ENCODE data around the gene NUP85.
"Not testable (repeated sequence)": the region's sequence is repeated elsewhere in the genome, so short reads cannot be mapped to it uniquely, and the experiment has no call there.

The NUP85 gene

DNA sequence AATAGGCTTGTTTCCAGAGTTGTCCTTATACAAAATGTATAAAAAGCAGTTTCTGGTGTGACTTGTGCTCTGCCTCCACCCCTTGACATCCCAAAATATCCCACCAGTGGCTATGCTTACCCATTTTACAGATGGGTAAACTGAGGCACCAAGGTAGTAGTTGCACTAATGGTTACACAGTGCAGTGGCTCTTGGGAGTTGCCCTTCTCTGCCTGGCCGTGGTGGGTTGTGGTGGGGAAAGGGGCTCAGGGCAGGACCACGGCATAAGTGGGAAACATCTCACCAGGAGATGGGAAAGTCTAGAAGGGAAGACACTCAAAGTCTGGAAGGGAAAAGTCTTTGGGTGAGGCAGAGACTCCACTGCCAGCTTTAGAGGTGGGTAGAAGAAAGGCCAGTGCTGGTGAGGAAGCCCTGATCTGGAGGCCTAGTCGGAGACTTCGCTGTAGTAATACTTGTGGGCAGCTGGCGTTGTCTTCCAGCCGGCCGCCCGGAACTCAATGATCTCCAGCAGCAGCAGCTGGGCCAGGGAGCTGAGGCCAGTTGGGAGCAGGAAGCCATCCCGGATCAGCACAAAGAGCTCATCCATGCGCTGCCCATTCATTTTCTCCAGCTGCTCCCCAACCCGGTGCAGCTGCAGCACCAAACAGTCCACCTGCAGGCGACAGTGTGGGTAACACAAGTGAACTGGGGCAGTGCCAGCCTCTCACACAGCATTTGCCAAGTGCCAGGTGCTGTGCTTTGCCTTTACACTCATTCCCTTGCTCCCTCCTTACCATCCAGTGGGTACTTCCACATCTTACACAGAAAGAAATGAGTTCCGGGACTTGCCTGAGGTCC lies 61.1 kb downstream of the NUP85 start:
- DNase-seq: peak in 33 of 58 donors; percentile 15 to 68 (median 41)

GRCh38 chr17:75267153-75267410 lies 61.6 kb downstream of the NUP85 start:
- DNase-seq: peak in 19 of 58 donors; percentile 10 to 68 (median 46)

GRCh38 chr17:75267411-75268232 lies 62.1 kb downstream of the NUP85 start:
- DNase-seq: peak in 2 of 58 donors; percentile 28 to 53

DNA sequence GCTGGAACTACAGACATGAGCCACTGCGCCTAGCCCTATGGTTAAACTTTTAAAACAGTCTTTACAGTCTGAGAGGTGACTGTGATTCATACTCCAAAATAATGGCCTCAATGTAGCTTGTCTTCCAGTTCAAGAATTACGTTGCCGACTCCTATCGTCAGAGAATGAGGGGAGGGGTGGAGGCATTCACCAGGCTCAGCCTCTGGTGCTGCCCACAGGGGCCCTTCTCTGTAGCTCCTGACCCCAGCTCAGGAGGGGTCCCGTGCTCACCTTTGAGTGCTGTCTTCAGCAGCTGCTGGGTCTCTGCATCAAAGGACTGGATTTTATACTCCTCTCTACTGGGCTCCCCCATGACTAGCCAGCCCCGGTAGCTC lies 64.4 kb downstream of the NUP85 start:
- DNase-seq: no peak

- DNase-seq: peak in 49 of 58 donors; percentile 25 to 73 (median 55)
Measured at GRCh38 chr17:75270218-75270965, 64.9 kb downstream of the NUP85 start.

- DNase-seq: peak in 1 of 58 donors; percentile 68
Measured at GRCh38 chr17:75270966-75271232, 65.4 kb downstream of the NUP85 start, which contains the start of gene MIF4GD. Gene MIF4GD, minus strand, starts transcription at chr17:75271231. Its CDS starts 1,036 bp downstream, at chr17:75270195.

GRCh38 chr17:75271233-75271954 lies 65.9 kb downstream of the NUP85 start:
- peak in 54 of 58 donors; percentile 31 to 82 (median 65) for DNase-seq

DNA sequence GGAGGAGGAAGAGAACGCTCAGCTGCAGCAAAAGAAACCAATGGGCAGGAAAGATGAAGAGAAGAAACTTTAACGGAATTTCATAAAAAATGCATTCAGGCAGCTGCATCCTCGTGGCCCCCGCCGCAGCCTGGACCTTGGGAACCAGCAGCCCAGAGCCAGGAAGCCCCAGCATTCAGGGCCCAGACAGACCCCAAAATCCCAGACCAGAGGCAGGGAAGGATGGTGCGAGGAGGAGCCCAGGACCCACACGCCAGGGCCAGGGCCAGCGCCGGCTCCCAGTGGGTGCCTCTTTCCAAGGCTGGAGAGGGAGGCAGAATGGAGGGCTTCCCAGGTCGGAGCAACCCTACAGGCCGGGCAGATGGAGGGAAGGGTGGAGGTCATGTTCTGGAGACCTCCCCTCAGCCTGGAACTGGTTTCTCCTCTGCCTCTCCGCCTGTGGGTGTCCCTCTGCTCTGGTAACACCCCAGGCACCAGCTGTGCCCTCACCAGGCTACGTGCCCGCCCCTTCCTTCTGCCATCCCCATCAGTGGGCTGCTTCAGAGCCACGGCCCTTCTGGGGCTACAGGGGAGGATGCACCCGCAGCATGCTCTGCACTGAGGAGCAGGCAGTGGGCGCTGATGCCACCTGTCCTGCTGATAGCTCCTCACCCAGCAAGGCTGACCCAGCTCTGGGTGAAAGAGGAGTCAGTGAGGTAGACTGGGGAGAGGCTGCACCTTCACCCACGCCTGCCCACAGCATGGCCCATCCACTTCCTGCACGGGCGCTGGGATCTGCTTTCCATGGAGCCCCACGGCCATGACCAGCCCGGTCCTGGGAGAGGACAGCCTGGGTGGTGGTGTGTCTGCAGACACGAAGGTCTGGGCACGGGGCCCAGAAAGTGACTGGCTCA lies 66.7 kb downstream of the NUP85 start:
- DNase-seq: peak in 38 of 58 donors; percentile 9 to 76 (median 38)

DNA sequence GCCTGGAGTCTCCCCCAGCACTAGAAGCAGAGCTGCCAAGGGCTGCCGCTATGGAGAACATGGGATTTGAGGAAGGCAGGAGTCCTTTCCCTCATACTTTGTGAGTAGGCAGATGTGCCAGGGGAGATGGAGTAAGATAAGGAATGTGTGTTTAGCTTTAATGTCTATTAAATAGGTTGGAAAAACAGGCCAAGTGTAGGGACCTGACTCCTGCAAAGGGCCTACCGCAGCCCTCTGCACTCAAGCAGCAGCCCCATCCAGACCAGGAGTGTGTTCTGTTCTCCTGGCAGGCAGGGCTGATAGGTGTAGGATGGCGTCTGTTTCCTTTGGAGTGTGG lies 67.3 kb downstream of the NUP85 start:
- DNase-seq: peak in 6 of 58 donors; percentile 8 to 46 (median 31)

DNA sequence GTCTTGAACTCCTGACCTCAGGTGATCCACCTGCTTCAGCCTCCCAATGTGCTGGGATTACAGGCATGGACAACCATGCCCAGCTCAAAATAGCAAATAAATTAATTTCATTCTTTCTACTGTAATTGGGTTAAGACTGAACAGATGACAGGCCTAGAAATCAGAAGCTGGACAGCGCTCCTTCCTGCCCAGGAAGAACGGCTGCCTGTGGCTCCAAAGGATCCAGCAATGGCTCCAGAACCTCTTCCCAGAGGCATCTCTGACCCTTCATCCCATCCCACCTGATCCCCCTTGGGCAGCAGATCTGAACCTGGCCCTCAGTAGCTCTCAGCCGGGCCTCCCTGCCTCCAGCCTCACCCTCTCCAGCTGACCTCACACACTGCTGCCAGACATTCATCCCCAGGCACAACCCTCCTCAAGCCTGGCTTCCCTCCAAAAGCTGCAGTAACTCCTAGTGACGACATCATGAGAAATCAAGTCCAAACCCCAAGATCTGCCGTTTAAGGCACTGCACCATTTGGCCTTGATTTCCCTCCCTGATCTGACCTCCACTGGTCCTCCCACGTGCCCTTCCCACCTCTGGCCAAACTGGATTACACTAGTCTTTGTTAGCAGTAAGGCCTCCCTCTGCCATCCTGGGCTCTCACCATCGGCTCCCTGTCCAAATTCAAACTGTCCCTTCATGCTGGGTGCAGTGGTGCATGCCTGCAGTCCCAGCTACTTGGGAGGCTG lies 68.7 kb downstream of the NUP85 start:
- no peak for DNase-seq

GRCh38 chr17:75277664-75278071 lies 72.2 kb downstream of the NUP85 start:
- no peak for DNase-seq

DNA sequence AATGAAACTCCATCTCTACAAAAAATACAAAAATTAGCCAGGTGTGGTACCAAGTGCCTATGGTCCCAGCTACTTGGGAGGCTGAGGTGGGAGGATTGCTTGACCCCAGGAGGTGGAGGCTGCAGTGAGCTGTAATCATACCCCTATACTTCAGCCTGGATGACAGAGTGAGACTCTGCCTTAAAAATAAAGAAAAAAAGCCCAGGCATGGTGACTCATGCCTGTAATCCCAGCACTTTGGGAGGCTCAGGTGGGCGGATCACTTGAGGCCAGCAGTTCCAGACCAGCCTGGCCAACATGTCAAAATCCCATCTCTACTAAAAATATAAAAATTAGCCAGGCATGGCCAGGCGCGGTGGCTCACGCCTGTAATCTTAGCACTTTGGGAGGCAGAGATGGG lies 74.7 kb downstream of the NUP85 start:
- not testable (repeated sequence) for DNase-seq

DNA sequence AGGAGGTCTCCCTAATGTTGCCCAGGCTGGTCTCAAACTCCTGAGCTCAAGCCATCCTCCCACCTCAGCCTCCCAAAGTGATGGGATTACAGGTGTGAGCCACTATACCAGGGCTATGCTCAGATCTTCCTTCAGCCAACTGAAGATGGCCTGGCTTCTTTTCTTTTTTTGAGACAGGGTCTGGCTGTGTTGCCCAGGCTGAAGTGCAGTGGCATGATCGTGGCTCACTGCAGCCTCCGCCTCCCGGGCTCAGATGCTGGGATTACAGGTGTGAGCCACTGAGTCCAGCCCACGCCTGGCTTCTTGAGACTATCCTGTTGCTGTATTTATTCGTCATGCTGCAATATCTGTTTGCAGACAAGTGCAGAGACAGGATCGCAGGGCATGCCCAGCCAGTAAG lies 79.6 kb downstream of the NUP85 start:
- DNase-seq: no peak

All from anterior cingulate cortex (tissue), 58 donors.